Mesothelial cell of epicardium (in vitro differentiated cells): Measurements from ENCODE around the gene ANKS1B. TPM values are rescaled to one million over a fixed set of nuclear protein-coding genes. Genes with fewer than 3 reads are reported as not detected.

Source experiments
- DNase-seq, 2 experiments: peaks; one replicate each; pipeline ENCODE4 v3.0.0; 2021; ENCODE audit warnings: low spot score in 2 of 2; ENCODE audit not compliant: unreplicated experiment in 2 of 2
- H3K27ac Mint-ChIP-seq: 2 replicates; pipeline ENCODE4 v1.8.0; 2021; ENCODE audit warnings: mixed read lengths
- H3K27me3 Mint-ChIP-seq: 2 replicates; pipeline ENCODE4 v1.8.0; 2021; ENCODE audit warnings: low read depth, mixed read lengths
- H3K36me3 Mint-ChIP-seq: 2 replicates; pipeline ENCODE4 v1.8.0; 2021; ENCODE audit warnings: mixed read lengths
- H3K4me1 Mint-ChIP-seq: 2 replicates; pipeline ENCODE4 v1.8.0; 2021; ENCODE audit warnings: mixed read lengths
- H3K4me3 Mint-ChIP-seq: 2 replicates; pipeline ENCODE4 v1.8.0; 2021; ENCODE audit warnings: mild to moderate bottlenecking, moderate library complexity, mixed read lengths
- H3K9me3 Mint-ChIP-seq: 2 replicates; pipeline ENCODE4 v1.8.0; 2021; ENCODE audit warnings: mixed read lengths
- CTCF ChIP-seq: fragments of 200-600 bp; sonication (generic); IDR thresholded peaks from one replicate; pipeline ENCODE4 v1.5.0; 2021; ENCODE audit warnings: antibody characterized with exemption; ENCODE audit not compliant: unreplicated experiment
- total RNA-seq: library from RNA; stranded (reverse); gene quantifications from 3 replicates; pipeline ENCODE4 v1.2.1, GENCODE V29; 2021

The ANKS1B gene
- total RNA-seq, 1 donor from 2014 or later = 8.8 TPM

GRCh38 chr12:98812225-98812624 is 1172.5 kb downstream of the ANKS1B start:
- no peak for DNase-seq
- Mint-ChIP-seq H3K4me1 (peaks cover 10% of the 10 kb centered on the region), H3K27me3 (peaks cover 22% of the 10 kb centered on the region), H3K27ac (no peak overlapping the region), H3K36me3 (no peaks in the 10 kb centered on the region), H3K4me3 (no peak overlapping the region), H3K9me3 (no peaks in the 10 kb centered on the region)
- TF ChIP-seq CTCF = no peak

- DNase-seq = no peak
- Mint-ChIP-seq H3K27ac (no peak overlapping the region), H3K9me3 (no peaks in the 10 kb centered on the region), H3K36me3 (no peaks in the 10 kb centered on the region), H3K4me3 (no peak overlapping the region), H3K27me3 (peaks cover 22% of the 10 kb centered on the region), H3K4me1 (peaks cover 3% of the 10 kb centered on the region)
- TF ChIP-seq CTCF = no peak
Measured at GRCh38 chr12:98808243-98808875, 1176.4 kb downstream of the ANKS1B start.

- DNase-seq = no peak
- Mint-ChIP-seq H3K9me3 (no peaks in the 10 kb centered on the region), H3K36me3 (no peaks in the 10 kb centered on the region), H3K27ac (no peak overlapping the region), H3K4me3 (no peak overlapping the region), H3K27me3 (peaks cover 22% of the 10 kb centered on the region), H3K4me1 (peaks cover 3% of the 10 kb centered on the region)
- TF ChIP-seq CTCF = no peak
Measured at GRCh38 chr12:98807187-98807586, 1177.5 kb downstream of the ANKS1B start.

GRCh38 chr12:98803468-98804209 is 1181.1 kb downstream of the ANKS1B start:
- Mint-ChIP-seq H3K4me3 (no peak overlapping the region), H3K27me3 (peaks cover 8% of the 10 kb centered on the region), H3K4me1 (peaks cover 5% of the 10 kb centered on the region), H3K36me3 (no peaks in the 10 kb centered on the region), H3K9me3 (no peaks in the 10 kb centered on the region), H3K27ac (no peak overlapping the region)
- no peak for DNase-seq
- TF ChIP-seq CTCF = no peak

GRCh38 chr12:98799822-98800221 is 1184.9 kb downstream of the ANKS1B start:
- H3K9me3 Mint-ChIP-seq = no peaks in the 10 kb centered on the region
- H3K36me3 Mint-ChIP-seq = no peaks in the 10 kb centered on the region
- no peak for TF ChIP-seq CTCF
- no peak overlapping the region for H3K4me3 Mint-ChIP-seq
- DNase-seq = no peak
- peaks cover 19% of the 10 kb centered on the region for H3K27me3 Mint-ChIP-seq
- H3K27ac Mint-ChIP-seq = no peak overlapping the region
- H3K4me1 Mint-ChIP-seq = peaks cover 2% of the 10 kb centered on the region
